OCI-LY3 (cell line): Measurements from ENCODE around the gene PWP1.

ENCODE experiments used
- CTCF ChIP-seq: fragments of 200-600, 300-600 bp; sonication (generic); IDR thresholded peaks from 2 replicates; pipeline ENCODE4 v1.5.1; 2014; ENCODE audit warnings: antibody characterized with exemption, low read length, low read depth
- EZH2phosphoT487 ChIP-seq: fragments of 200-600 bp; shearing (Covaris generic); IDR thresholded peaks from 2 replicates; pipeline ENCODE4 v1.6.1; 2018; ENCODE audit warnings: antibody characterized with exemption, mixed run types, low read depth

GRCh38 chr12:107730618-107731341 lies 45.2 kb downstream of the PWP1 start:
- no peak for TF ChIP-seq CTCF
- no peak for TF ChIP-seq EZH2phosphoT487
